NCI-H2029 treated with DMSO at 0.1 percent for 48 hours (cell line): Measurements from ENCODE around the gene TMEM178B.
A peak's percentile ranks its signal among the peaks of the same experiment; 100 is the strongest.

ENCODE experiments used
- DNase-seq: peaks from one replicate; lab custom pipeline; 2025; lab: John Stamatoyannopoulos, UW

Gene TMEM178B

DNA sequence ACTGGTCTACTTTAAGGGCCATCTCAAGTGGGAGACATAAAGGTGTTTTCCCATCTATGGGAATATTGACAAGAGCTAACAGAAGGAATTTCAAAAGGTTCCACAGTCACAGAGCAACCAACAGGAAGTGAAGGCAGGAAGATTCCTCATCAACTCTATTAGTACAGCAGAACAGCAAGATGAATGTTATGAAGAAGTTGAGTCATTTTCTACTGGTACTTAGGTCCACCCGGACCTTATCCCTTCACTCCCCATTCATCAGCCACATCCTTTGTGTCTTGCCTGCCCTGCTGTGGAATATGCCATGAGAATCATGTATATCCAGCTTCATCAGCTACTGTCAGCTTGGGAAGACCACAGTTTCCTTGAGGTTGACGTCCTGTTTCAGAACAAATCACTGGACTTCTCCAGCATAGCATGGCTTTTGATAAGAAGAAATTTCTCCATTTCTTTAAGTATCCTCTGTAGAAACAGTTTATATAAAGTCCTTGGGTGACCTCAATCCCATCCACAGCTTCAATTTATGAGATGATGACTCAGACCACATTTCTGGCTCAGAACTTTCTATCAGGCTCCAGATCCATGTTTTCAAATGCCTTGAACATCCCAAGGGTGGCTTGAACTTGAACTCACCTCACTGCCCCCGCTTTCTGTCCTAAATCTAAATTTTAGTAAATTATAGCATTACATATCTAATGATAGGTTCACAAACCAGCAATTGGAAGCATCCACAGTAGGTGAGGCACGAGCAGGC lies 392.5 kb downstream of the TMEM178B start:
- no peak for DNase-seq

DNA sequence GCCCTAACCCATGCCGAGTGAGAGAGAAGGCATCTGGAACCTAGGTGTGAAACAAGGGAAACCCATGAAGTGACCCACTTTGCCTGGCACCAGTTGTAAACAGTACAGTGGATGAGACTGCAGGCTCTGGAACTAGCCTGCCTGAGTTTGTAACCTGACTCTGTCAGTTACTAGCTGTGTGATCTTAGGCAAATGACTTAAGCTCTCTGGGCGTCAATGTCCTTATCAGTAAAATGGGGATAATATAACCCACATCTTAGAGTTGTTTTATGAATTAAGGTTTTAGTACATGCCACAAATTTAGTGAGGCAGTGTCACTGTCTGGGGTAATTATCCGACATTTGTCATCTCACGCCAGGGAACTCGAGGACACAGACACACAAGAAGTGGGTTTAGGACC lies 394.5 kb downstream of the TMEM178B start:
- no peak for DNase-seq

DNA sequence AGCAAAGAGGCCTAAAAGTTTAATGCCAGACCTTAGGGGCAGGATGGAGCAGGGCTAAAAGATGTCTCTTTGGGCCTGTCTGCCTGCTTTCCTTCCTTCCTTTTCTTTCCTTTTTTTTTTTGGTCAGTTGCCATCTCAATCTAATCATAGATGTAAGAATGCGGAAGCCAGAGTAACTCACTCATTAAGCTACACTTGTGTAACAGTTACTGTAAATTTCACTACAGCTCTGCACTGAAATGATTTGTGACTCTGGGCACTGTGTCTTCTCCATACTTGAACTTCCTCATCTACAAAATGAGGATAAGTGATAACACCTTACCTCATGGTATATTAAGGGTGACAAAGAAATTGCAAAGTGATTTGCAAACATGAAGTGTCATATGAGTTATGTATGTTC lies 401.8 kb downstream of the TMEM178B start:
- no peak for DNase-seq

DNA sequence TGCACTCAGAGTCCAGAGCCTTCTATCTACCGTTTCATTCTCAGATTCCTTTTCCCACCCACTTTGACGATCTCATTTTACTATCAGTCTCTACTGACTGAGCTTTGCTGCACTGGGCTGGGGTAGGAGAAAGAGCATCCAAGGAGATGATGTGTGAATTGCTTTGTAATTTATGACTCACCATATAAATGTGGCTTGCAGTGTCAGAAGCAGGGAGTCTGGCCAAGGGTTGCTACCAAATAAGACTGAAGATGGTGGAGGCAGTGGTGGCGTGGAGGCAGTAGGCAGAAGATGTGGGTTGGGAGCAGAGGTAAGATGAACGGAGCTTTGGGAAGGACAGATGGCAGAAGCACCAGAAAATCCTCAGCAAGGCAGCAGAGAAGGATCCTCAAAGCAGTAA lies 404.0 kb downstream of the TMEM178B start:
- DNase-seq = no peak

DNA sequence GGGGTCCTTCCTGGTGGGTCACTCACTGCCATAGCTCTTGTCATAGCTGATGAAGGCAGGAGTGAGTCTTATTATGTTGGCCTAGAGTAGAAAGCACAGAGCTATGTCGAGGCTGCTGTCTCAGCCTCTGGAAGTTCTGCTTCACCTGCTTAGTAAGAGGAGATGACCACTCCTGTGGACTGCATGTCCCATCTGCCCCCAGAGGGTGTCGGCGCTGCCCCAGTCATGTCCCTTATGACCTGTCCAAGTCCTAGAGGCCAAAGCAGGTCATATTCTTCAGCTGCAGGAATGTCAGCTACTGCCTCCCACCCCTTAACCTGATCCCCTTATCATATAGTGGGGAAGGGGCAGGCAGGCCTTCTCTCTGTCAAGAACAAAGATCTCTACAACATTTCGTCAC lies 405.0 kb downstream of the TMEM178B start:
- no peak for DNase-seq

DNA sequence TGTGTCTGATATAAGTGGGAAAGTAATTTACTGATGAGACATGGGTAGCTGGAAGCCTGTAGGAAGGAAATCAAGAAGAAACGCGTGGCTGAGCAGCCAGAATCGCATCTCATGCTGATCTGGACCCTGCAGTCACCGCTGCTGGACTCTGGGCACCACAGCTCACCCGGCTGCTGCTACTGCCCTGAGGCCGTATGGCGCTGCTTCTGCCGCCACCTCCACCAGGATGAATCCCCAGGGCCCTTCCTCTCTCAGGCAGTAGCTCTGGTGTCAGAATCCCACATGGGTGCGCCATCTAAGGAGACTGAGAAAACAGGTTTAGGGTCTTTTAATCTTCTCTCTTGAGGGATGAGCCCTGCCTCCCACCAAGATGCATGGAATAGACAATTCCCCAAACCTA lies 407.1 kb downstream of the TMEM178B start:
- DNase-seq = no peak

DNA sequence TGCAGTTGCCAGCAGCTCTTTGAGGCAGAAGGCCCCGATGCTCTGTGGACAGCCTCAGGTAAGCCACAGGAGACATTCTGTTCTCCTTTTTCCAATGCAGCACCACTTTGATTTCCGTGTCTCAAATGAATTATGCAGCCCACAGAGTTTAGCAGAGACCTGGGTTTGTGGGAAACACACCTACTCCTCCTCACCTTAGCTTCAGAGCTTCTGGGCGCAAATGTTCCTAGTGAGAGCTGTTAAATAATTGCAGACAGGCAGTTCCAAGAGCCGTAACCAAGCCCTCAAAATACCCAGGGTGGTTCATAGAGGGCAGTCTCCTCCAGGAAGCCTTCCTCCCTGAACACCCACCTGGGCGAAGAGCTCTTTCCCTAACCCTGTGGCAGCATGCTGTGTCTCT lies 408.1 kb downstream of the TMEM178B start:
- no peak for DNase-seq

DNA sequence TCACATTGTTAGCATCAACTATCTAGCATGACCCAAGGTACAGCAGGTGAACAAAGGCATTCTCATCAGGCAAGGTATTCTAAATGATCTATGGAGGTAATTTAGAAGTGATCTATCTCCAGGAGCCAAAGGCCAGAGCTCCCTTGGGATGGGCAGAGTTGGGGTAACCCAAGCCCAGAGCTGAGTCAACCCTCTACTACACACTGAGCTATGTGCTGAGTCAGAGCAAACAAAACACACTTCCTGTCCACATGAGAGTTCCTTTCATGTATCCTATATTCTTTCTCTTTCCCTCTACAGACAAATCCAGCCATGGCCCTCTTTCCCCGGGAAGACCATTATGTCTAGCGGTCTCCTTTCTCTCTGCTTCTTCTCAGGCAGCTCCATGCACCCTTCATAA lies 409.2 kb downstream of the TMEM178B start:
- DNase-seq = no peak

DNA sequence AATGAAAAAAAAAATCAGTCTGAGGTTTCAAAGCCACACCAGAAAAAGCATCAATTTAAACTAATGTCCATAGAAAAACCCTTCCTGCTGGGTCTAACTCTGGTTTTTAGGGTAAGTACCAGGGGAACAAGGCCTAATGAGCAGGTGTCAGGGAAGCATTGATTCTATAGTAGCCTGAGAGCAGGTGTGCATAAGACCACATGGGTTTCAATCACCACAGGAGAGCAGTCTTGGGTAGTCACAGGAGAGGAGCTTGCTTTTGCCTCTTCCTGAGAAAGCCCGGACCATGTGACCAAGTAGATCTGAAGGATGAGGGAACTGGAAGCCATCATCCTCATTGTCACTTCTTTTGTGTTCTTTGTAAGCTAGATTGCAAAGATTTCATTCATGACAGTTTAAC lies 411.0 kb downstream of the TMEM178B start:
- no peak for DNase-seq

DNA sequence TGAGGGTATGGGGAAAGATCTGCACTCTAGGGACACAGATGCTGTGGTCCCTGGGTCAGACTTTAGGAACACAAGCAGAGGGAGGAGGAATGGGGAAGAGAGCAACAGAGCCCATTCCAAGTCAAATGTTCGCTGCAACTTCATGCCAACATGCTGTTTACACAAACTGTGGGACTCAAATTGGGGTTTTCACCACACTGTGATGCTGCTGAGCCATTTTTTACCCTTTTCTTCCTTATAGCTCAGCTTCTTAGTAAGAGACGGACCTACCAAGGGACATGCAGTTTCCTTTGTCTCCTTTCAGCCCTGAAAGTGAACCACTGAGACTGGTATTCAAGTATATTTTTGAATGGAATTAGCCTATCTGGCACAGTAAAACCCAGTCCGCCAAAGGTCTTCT lies 413.1 kb downstream of the TMEM178B start:
- no peak for DNase-seq

DNA sequence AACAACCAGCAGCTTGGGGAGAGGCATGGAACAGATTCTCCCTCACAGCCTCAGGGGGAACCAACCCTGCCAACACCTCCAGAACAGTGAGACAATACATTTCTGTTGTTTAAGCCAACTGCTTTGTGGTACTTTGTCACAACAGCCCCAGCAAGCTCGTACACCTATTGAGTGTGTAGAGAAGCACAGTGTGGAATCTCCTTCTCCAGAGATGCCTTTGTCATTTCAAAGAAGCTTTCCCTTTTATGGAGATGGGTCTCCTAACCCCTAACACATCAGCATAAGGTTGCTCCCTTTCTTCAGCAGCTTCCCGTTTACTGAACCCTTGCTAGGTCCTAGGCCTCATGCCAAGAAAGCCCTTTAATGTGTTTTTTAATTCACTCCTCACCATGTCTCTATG lies 416.6 kb downstream of the TMEM178B start:
- DNase-seq = no peak

DNA sequence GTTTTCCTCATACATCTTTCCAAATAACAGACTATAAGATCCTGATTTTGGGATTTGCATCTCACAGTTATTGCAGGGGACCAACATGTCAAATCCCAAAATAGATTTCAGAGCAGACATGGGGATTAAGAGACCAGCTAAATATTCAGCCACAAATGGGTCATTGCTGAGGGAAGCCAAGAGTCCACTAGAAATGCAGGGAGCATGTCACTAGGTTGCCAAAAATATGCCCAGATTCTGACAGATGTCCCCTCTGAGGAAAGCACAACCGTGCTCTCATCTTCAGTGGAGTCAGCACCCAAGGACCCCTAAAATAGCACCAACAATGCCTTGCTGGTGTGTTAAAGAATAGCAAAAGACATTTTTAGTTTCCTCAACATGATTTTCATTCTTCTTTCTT lies 421.2 kb downstream of the TMEM178B start:
- no peak for DNase-seq

DNA sequence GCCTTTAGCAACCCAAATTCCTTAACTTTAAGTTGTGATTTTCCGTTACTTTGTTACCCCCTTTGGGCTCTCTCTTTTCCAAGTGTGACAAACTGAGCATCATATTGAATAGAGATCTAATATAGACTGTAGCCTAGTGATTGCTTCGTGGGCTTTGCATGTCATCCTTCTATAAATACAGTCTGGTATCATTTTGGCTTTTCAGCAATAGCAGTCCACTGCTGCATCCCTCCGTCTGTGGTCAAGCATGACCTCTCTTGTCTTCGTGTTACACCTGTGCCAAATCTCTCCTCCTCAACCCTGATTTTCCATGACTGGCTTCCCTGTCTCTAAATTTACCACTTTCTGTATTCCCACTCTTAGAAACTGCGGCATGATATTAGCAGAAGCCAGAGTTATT lies 423.5 kb downstream of the TMEM178B start:
- DNase-seq = no peak

DNA sequence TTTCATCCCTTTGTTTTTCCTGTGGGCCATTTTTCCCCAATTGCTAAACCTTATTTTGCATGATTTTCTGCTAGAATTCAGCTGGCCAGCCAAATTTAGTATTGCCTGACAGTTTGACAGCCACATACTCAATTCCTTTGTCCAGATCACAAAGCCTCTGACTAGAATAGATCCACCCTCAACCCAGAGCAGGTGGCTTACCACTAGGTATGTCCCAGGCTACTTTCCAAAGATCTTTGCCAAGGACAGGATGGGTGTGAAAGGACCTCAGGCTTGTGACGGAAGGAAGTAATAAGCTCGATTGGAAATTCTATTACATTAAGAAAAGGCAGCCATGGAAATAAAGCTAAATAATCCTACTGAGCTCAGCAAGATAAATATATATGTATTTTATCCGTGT lies 426.7 kb downstream of the TMEM178B start:
- no peak for DNase-seq

DNA sequence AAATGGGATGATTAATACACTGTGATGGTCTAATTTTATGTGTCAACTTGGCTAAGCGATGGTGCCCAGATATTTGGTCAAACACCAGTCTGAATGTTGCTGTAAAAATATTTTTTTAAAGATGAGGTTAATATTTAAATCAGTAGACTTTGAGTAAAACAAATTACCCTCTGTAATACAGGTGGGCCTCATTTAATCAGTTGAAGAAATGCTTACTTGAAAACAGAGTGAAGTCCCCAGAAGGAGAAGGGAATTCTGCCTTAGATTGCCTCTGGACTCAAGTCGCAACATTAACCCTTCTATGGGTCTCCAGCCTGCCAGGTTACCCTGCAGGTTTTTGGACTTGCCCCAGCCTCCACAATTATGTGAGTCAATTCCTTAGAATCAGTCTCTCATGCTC lies 427.6 kb downstream of the TMEM178B start:
- no peak for DNase-seq

DNA sequence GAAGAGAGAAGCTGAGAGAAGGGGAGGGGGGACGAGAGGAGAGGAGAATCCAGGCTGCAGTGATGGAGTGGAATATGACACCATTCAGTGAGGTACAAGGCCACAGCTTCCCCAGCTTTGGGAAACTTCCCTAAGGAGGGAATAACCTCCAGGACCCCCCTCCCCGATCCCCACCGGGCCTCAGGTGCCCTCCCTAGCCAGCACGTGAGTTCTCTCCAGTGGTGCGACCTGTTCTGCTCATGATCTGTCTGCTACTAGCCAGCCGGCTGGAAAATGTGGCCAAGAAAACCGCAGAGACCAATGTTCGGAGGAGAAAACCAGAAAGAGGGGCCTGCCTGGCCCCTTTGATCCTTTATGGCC lies 437.4 kb downstream of the TMEM178B start:
- DNase-seq = no peak

DNA sequence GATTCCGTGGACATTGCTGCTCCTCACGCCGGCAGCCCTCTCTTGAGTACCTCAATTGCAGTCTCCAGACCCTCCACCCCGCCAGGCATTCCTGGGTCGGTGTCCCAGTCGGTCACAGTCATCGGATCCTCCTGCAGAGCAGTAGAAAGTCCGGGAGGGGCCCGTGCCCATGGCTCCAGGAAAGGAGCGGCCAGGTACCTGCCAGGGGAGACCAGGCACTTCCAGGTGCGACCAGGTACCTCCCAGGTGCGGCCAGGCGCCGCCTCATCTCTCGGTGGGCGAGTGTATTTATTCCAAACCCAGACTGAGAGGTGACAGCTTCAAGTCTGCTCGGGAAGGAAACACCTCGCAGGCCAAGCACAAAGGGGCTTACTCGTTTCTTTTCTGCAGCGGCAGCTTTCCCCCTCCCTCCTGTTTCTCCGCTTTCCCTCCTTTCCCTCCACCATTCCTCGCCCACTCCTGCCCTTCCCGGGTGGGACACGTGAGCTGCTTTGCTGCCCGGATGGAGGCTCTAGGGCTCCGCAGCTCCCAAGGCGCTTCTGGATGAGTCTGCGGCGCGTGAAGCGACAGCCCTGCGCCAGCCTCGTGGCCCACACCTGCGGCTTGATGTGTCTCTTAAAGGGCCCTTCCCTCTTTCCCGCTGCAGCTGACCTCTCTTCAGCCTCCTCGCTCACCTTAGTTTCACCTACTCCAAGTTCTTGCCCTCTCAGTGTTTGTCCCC lies 438.0 kb downstream of the TMEM178B start:
- DNase-seq = peak; percentile 37

DNA sequence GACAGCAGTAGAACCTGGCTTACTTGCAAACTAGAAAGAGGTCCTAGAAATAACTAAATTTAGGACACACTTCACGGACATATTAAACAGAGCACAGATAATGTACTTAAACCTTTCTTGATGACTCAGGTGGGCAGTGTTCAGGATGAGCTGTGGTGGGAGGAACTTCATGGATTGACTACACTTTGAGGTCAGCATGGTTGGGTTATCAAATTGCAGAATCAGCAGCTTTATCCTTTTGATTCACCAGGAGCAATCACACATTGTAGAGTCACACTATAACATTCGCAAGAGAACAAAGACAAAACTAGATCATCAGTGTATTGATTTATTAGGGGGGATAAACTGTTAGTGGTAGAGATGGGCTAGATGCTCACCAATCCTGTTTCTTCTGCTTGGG lies 438.7 kb downstream of the TMEM178B start:
- DNase-seq = no peak

DNA sequence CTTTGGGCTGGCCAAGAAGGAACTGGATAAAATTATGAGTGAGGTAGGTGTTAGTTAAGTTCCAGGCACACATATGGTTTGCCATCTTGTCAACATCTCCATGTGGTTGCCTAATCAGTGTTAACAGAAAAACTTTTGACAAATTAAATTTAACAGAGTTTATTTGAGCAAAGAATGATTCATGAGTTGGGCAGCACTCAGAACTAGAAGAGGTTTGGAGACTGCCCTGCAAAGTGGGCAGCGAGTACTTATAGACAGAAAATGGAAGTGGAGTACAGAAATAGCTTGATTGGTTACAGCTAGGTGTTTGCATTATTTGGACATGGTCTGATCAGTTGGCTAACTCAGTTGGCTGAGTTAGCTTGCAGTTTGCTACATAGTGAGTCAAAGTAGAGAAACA lies 439.9 kb downstream of the TMEM178B start:
- DNase-seq = no peak

DNA sequence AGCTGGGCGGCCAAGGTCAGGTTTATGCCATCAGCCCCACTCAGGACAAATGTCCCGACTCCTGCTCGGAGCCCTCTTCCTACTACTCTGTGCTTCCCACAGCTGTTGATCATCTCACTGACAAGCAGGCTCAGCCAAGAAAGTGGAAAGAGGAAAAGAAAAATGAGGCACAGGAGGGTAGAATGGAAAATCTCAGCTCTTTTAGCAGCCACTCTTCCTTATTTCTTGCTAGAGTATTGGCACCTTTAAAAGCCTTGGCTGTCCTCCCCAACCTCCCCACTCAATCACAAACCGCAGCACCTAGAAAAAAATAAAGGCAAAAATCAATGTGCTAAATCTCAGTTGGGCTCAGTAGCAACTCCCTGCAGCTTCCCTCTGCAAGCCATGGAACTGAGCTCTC lies 442.1 kb downstream of the TMEM178B start:
- DNase-seq = no peak

DNA sequence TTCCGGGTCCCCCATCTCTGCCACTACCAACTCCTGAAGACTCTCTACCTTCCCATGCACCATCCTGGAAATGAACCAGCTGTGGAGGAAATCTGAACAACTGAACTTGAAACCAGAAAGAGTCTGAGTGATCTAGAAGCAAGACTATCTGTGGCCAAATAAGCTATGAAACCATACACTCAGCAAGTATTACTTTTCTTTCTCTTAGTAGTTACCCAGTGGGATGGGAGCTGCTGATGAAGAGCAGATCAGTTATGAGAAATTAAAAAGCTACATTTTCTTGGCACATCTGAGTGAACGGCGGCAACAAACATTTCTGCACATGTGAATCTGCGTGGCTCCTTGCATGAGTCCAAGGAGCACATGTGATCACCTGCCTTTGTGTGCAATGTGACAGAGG lies 445.8 kb downstream of the TMEM178B start:
- DNase-seq = no peak

DNA sequence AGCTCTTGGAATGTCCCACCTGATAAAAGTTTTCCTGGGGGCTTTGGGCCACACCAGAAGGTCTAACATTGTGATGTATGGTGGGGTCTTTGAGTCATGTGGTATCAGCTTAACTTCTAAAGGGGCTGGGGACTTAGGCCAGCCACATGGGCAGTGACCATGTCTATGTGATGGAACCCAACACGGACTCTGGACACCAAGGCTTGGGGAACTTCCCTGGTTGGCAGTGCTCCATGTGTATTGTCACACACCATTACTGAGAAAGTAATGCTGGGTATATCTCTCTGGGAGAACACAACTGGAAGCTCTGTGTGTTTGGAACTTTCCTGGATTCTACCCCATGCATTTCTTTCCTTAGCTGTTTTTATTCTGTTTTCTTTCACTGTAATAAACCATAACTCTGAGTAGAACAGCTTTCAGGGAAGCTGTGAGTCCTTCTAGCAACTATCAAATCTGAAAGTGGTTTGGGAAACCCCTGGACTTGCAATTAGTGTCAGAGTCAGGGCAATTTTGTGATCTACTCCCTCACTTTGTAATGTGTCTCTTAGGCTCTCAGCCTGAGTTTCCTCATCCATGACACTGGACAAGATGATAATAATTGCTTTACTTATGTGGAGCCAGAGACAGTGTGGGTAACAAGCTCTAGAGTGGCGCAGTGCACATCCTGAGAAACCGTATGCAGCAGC lies 448.9 kb downstream of the TMEM178B start:
- DNase-seq = no peak

DNA sequence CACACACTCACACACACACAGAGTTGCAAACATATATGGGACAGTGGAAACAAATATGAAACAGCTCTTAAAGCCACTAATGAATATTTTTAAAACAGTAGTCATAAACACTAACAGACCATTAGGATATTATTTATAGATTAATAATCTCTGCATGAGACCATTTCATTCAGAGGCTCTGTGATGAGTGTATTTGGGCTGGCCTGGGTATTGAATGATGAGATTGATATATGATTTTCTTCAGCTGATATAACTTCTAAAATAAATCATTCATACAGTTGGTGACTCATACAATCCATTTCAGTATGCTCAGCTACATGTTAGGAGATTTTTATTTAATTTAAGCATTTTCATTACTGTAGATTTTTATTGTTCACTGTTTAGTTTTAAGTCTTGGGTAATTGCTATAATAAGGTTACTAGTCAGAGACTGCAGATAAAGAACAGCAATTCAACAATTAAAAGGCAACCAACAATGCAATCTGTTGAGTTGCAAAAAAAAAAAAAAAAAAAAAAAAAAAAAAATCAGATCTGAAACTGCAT lies 452.2 kb downstream of the TMEM178B start:
- no peak for DNase-seq
